Stimulated activated CD8-positive, alpha-beta memory T cell treated with anti-CD3 and anti-CD28 coated beads, Interleukin-15, amount 100 ng/mL, for 1 hour (primary cell): Measurements from ENCODE around the gene STAT1.
A peak's percentile ranks its signal among the peaks of the same experiment; 100 is the strongest.

Source experiments
- DNase-seq: peaks from one replicate; pipeline ENCODE4 v3.0.0-alpha.2; 2020; ENCODE audit warnings: low read depth

Gene STAT1

DNA sequence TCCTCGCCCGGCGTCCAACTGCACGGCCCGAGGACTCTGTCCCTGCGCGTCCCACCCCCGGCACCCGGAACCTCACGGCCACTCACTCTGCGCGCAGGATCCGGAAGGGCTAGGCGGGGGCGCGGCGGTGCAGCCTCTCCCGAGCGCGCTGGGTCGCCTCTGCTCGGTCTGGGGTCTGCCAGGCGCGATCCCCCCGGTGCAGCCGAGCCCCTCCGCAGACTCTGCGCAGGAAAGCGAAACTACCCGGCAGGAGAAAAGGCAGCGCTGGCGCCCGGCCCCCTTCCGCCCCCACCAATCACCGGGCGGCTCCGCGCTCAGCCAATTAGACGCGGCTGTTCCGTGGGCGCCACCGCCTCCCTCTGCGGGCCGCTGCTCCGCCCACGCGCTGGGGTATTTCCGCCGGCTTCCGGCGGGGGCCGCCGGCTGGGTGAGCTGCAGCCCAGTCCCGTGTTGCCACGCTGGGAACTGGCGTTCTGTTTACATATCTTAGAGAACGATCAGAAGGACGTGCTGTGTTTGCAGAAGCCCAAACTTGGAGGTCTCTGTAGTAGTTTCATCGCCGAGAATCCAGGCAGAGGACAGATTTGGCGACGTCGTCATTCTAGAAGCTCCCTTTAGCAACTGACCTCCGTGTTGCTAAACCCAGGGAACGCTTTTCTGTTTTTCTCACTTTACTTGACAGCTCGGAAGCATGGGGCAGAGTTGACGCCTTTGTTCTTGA is at the start of gene STAT1:
Gene STAT1 (minus strand): TSS at position 240 of the 721 bp plus-strand sequence. CDS start 4,168 bp downstream, outside the sequence.
- peak; percentile 92 for DNase-seq

DNA sequence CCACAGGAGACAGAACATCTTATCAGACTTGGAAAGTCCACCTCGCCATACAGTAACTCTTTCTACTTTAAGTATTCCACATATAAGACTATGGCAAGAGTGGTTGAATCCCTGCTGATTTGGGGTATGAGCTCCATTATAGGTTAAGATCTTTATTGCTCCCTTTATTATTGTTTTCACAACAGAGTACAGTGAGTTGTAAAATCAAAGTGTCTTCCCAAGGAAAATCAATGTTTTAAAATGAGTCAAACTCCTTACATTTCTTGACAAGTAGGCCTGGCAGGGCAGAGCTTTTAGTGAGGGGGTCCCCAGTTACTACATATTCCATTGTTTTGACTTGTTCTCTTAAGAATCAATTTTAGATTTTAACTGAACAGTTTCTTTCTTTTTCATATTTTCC is 49.6 kb upstream of the STAT1 start:
- DNase-seq = no peak

DNA sequence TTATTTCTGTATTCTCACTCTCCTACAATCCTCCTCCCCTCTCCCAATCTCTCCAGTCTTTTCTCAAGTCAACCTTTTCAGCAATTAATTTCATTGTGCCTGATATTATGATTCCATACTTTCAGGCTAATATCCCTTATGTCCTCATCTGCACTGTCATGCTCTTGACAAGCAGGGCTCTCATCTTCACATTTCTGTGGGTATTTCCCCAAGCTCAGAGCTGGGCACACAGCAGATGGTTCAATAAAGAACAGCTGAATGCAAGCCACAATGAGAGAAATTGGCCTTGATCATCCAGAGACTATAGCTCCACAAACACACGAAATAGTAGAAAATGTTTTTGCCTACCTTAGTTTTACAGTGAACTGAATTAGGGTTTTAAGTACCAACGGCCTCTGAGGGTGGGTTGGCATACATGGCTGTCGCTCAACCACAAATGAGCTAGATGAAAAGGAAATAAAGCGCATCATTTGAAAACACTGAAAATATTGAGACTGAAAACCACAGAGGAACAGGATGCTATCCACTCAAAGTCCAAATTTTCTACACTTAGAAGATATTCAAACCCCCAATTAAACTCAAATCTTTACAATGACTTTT is 47.5 kb upstream of the STAT1 start:
- no peak for DNase-seq

DNA sequence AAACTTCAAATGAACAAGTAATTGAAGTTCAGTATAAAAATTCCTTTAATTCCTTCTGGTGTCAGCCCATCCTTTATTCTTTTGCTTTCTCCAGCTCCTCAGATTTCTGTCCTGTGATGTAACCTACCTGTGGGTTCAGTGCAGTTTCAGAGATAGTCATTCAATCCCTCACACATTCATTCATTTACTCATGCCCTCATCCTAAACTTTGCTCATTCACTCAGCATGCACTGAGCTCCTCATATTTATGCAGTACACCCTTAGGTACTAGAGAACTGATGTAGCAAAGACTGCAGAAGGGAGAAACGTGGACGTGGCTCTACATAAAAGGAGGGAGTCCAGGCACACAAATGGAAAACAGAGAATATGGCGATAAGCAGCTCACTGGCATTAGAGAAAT is 45.3 kb upstream of the STAT1 start:
- DNase-seq = no peak

GRCh38 chr2:191056228-191056627 is 42.3 kb upstream of the STAT1 start:
- DNase-seq = no peak

DNA sequence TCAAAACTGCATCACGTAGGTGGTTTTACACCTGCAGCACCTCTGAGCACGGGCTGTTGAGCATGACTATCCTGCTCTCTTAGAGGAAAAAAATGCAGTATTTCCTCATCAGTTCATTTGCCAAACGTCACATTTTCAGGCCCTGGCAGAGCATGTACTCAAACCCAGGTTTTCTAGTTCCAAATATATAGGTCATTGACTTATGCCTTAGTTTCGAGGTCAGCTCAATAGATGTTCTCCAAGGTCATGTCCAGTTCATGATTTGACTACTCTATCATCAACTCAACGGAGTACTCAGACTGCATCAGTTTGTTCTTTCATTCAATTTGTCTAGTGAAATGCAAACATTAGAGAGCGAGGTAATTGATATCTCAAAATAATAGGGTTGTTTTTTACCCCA is 39.3 kb upstream of the STAT1 start:
- DNase-seq = no peak

DNA sequence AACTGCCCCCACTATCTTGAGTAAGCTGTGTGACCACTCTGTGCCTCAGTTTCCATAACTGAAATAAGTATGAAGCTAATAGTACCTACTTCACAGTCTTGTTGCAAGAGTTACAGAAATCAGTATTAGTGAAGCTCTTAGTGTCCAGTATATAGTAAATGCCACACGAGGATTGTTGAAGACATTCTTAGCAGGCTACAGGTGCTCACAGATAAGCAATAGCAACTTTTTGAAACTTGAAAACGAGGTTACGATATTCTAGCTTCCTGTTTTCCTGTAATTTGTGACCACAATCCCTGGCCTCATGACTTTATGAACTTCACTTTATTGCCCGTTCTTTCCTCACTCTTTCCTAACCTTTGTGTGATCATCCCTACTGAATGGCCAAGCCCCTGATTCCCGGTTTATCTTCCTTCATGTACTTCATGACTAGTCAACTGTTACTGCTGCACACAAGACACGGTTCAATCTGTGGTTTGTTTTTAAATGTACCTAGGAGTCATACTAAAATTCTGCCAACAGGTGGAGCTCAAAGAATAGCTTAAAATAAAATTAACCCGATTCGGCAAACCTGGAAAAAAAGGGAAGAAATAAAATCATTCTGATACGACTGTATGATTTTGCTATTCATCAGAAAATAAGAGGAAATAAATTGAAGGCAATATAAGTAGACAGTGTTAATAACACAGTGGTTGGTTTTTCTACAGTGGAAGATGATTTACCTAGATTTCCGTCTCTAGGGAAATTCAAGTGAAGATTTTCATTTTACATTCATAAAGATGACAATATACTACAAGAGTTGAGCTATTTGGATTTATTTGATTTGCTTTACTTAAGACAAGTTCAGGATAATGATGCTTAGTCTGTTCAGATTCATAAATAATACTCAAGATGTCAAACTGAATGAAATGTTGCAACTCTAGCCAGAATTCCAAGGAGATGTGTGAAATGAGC is 38.1 kb upstream of the STAT1 start:
- DNase-seq = no peak

- DNase-seq = no peak
Observed at GRCh38 chr2:191051177-191051576, 37.2 kb upstream of the STAT1 start.

GRCh38 chr2:191050640-191050987 is 36.6 kb upstream of the STAT1 start:
- DNase-seq = no peak

- DNase-seq = no peak
Observed at GRCh38 chr2:191049728-191050639, 36.0 kb upstream of the STAT1 start.

- DNase-seq = no peak
Observed at GRCh38 chr2:191048073-191048472, 34.1 kb upstream of the STAT1 start.

- no peak for DNase-seq
Observed at GRCh38 chr2:191045141-191045540, 31.2 kb upstream of the STAT1 start.

DNA sequence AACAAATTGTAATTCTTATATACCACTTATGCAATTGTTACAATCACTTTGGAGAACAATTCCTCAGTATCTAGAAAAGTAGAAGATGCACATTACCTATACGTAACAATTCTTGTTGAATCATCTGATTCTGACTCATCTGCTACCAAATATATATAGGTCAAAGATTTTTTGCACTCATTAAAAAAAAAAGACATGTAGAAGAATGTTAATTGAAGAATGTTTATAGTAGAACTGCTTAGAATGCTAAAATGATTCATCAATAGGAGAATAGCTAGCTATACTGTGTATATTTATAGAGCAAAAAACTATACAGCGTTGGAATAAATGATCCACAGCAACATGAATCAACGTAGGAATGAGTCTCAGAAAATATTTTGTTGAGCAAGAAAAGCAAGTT is 29.5 kb upstream of the STAT1 start:
- DNase-seq = no peak

- DNase-seq = no peak
Observed at GRCh38 chr2:191041418-191042161, 27.6 kb upstream of the STAT1 start.

DNA sequence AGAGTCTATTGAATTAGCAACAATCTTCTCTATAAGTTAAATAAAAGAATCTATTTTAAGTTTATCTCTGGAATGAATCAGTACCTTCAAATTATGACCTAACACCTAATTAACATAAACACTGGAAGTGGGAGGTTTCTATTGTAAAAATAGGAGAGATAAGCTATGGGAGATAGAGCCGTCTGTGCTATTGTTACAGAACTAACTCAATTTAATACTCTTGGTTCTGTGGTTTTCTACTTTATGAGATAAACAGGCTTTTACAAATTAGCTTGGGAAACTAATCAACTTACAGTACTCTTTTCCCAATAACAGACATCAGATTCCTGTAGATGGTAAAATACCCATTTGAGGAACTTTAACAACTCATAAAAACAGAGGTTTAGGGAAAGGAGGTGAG is 25.6 kb upstream of the STAT1 start:
- DNase-seq = no peak

DNA sequence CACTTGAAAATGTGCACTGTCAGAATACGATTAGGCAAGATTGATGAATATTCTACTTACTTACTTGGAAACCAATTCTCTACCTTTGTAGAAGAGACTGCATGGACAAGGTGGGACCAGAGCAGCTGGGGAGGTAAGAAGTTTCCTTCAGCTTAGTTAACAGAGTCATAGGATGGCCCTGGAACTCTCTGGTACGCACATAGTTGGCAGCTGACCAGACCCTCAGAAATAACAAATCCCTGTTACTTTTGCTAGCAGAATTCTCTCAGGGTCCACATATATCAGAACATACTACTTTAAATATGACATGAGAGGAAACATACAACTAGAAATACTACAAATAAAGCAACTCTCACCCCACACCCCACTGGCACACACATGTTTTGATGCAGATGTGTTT is 24.8 kb upstream of the STAT1 start:
- DNase-seq = no peak

- DNase-seq = no peak
Observed at GRCh38 chr2:191038241-191038725, 24.3 kb upstream of the STAT1 start.

DNA sequence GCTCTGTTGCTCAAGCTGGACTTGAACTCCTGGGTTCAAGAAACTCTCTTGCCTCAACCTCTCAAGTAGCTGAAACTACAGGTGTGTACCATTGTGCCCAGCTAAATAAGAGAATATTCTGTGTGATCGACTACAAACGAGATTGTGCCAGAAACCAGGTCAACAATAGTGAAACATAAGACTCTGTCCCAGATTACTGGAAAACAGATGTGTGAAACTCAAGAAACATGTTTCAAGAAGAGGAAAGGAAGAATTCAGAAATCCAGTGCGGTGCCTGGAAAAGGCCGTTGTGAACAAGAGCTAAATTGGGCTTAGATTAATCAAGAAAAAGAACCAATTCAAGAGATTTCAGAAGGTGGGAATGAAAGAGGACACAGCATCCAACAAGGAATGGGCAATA is 23.4 kb upstream of the STAT1 start:
- DNase-seq = no peak

- DNase-seq = no peak
Observed at GRCh38 chr2:191036363-191036762, 22.4 kb upstream of the STAT1 start.

DNA sequence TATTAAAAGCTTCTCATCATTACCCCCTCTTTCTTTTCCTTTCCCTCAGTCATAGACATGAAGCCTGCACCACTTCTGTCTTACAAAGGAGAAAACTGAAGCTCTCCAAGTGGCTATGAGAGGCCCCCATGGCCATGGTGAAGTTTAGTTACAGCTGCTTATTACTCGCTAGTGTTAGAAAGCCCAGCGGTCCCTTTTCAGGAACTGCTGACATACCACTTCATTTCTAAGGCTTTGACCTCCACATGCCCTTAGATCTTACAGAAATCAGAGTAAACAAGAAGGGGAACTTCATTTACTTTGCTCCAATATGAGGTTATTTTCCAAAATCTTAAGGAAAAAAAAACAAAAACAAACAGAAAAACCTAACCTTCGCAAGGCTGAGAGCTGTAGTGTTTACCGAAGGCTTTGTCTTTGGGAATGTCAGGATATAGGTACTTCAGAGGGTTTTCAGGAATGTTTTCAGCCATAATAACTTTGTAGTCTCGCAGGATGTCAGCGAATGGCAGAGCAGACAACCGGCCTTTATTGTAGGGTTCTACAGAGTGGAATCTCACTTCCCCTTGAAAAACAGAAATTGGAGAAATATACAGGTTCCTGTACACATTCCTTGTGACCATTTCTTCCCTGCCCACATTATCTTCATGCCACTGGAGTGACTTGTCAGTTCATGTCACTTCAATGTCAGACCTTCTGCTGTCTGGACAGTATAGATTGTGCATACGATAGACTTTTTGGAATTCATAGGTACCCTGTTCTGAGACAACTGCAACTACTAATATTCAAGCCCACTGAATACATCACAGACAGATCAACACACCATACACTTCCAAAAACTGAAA is 18.8 kb upstream of the STAT1 start:
- no peak for DNase-seq
